Measurements from ENCODE around the gene MDFI.

Gene MDFI

GRCh38 chr6:41671376-41671775, 33.1 kb downstream of the MDFI start:
- no peak for ATAC-seq

DNA sequence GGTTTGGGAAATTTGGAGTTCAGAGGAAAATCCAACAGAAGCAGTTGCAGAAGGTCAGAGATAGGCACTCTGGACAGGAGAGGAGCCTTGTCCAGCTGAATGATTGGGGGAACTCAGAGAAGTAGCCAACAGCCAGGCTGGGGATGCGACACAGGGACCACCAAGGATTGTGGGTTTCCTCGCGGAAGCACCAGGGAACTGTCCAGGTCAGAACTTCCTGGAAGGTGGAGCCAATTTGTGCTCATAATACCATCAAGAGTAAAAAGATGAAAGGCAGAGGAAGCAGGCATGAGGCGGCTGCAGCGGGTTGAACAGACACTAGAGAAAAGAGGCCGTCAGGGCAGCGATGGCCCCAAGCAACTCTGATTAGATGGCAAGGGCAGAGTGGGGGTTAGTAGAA, 33.7 kb downstream of the MDFI start:
- no peak for TF ChIP-seq ZNF70 (CRISPR knock-in tag; IDR thresholded peaks at IDR 0.05)
- TF ChIP-seq ISL1 (CRISPR knock-in tag; IDR thresholded peaks at IDR 0.05), result no peak
- ATAC-seq, result no peak

More at GRCh38 chr6:41671376-41671775, 33.1 kb downstream of the MDFI start:
- TF ChIP-seq TOX (CRISPR knock-in tag; IDR thresholded peaks at IDR 0.05; ENCODE audit: borderline replicate concordance), result no peak
- TF ChIP-seq TCF4 (CRISPR knock-in tag; IDR thresholded peaks at IDR 0.05; ENCODE audit: borderline replicate concordance), result no peak
- TF ChIP-seq ZNF8 (CRISPR knock-in tag; IDR thresholded peaks at IDR 0.05), result no peak
- TF ChIP-seq ZNF70 (CRISPR knock-in tag; IDR thresholded peaks at IDR 0.05), result no peak
- no peak for TF ChIP-seq GLIS3 (CRISPR knock-in tag; IDR thresholded peaks at IDR 0.05)
- TF ChIP-seq, protein P1, sequence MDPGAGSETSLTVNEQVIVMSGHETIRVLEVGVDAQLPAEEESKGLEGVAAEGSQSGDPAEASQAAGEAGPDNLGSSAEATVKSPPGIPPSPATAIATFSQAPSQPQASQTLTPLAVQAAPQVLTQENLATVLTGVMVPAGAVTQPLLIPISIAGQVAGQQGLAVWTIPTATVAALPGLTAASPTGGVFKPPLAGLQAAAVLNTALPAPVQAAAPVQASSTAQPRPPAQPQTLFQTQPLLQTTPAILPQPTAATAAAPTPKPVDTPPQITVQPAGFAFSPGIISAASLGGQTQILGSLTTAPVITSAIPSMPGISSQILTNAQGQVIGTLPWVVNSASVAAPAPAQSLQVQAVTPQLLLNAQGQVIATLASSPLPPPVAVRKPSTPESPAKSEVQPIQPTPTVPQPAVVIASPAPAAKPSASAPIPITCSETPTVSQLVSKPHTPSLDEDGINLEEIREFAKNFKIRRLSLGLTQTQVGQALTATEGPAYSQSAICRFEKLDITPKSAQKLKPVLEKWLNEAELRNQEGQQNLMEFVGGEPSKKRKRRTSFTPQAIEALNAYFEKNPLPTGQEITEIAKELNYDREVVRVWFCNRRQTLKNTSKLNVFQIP (CRISPR knock-in tag; IDR thresholded peaks at IDR 0.05; ENCODE audit: borderline replicate concordance, low read depth), result no peak
- no peak for TF ChIP-seq PPARA (CRISPR knock-in tag; IDR thresholded peaks at IDR 0.05; ENCODE audit: borderline replicate concordance)
- TF ChIP-seq BACH2 (CRISPR knock-in tag; IDR thresholded peaks at IDR 0.05; ENCODE audit: borderline replicate concordance), result no peak
- TF ChIP-seq ARNTL (CRISPR knock-in tag; IDR thresholded peaks at IDR 0.05; ENCODE audit: borderline replicate concordance, low read depth), result no peak
- TF ChIP-seq ZFP30 (CRISPR knock-in tag; IDR thresholded peaks at IDR 0.05), result no peak
- TF ChIP-seq, protein P2, sequence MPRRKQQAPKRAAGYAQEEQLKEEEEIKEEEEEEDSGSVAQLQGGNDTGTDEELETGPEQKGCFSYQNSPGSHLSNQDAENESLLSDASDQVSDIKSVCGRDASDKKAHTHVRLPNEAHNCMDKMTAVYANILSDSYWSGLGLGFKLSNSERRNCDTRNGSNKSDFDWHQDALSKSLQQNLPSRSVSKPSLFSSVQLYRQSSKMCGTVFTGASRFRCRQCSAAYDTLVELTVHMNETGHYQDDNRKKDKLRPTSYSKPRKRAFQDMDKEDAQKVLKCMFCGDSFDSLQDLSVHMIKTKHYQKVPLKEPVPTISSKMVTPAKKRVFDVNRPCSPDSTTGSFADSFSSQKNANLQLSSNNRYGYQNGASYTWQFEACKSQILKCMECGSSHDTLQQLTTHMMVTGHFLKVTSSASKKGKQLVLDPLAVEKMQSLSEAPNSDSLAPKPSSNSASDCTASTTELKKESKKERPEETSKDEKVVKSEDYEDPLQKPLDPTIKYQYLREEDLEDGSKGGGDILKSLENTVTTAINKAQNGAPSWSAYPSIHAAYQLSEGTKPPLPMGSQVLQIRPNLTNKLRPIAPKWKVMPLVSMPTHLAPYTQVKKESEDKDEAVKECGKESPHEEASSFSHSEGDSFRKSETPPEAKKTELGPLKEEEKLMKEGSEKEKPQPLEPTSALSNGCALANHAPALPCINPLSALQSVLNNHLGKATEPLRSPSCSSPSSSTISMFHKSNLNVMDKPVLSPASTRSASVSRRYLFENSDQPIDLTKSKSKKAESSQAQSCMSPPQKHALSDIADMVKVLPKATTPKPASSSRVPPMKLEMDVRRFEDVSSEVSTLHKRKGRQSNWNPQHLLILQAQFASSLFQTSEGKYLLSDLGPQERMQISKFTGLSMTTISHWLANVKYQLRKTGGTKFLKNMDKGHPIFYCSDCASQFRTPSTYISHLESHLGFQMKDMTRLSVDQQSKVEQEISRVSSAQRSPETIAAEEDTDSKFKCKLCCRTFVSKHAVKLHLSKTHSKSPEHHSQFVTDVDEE (CRISPR knock-in tag; IDR thresholded peaks at IDR 0.05), result no peak
- TF ChIP-seq ESRRG (CRISPR knock-in tag; IDR thresholded peaks at IDR 0.05), result no peak
- no peak for TF ChIP-seq ZFP3 (CRISPR knock-in tag; IDR thresholded peaks at IDR 0.05)
- no peak for TF ChIP-seq CSRNP3 (CRISPR knock-in tag; IDR thresholded peaks at IDR 0.05)

DNA sequence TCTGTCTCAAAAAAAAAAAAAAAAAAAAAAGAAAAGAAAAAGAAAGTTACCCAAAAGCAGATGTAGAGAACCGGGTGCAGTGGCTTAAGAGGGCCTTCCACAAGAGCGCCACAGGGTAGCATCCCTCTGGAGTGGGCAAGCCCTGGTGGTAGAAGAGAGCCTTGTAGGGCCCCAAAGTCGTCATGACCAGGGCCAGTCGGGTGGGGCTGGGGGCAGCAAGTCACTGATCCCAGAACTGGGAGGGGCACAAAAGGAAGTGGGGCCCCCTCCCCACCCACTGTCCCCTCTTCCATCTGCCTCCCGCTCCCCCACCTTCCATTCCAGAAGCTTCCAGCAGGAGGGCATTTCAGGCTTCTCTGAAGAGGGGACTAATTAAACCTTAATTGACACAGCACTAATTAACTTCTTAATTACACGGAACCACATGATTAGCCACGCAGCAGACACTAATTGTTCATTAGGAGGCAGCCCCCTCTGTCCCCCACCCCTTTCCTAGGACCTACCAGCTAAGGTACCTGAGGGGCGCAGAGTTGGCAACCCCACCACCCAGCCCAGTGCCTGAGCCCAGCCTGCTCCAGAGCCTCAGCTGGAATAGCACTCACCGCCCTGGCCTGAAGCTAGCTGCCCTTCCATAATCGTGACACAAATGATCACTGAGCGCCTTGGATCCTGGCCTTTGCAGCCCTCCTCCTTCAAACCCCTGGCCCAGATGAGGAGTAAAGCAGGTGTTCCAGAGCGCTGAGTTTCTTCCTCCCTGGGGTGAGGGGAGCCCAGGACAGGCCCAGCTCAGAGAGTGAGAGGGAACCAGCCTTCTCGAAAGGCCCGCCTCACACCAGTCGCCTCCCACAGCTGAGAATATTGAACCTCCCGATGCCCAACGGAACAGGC, 34.8 kb downstream of the MDFI start:
- no peak for ATAC-seq
- TF ChIP-seq ZC3H10 (CRISPR knock-in tag; IDR thresholded peaks at IDR 0.05) (no peak), ESRRG (CRISPR knock-in tag; IDR thresholded peaks at IDR 0.05) (no peak), BACH2 (CRISPR knock-in tag; IDR thresholded peaks at IDR 0.05; ENCODE audit: borderline replicate concordance) (no peak), ZFP30 (CRISPR knock-in tag; IDR thresholded peaks at IDR 0.05) (no peak), ZFP3 (CRISPR knock-in tag; IDR thresholded peaks at IDR 0.05) (no peak), GLIS3 (CRISPR knock-in tag; IDR thresholded peaks at IDR 0.05) (no peak), ARNTL (CRISPR knock-in tag; IDR thresholded peaks at IDR 0.05; ENCODE audit: borderline replicate concordance, low read depth) (no peak), RARB (CRISPR knock-in tag; IDR thresholded peaks at IDR 0.05) (no peak), ZNF565 (CRISPR knock-in tag; conservative IDR thresholded peaks at IDR 0.05; ENCODE audit: low read depth) (no peak), CSDC2 (CRISPR knock-in tag; IDR thresholded peaks at IDR 0.05) (no peak), TOX (CRISPR knock-in tag; IDR thresholded peaks at IDR 0.05; ENCODE audit: borderline replicate concordance) (no peak), CSRNP3 (CRISPR knock-in tag; IDR thresholded peaks at IDR 0.05) (no peak)
- TF ChIP-seq, protein P3, sequence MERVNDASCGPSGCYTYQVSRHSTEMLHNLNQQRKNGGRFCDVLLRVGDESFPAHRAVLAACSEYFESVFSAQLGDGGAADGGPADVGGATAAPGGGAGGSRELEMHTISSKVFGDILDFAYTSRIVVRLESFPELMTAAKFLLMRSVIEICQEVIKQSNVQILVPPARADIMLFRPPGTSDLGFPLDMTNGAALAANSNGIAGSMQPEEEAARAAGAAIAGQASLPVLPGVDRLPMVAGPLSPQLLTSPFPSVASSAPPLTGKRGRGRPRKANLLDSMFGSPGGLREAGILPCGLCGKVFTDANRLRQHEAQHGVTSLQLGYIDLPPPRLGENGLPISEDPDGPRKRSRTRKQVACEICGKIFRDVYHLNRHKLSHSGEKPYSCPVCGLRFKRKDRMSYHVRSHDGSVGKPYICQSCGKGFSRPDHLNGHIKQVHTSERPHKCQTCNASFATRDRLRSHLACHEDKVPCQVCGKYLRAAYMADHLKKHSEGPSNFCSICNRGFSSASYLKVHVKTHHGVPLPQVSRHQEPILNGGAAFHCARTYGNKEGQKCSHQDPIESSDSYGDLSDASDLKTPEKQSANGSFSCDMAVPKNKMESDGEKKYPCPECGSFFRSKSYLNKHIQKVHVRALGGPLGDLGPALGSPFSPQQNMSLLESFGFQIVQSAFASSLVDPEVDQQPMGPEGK (CRISPR knock-in tag; IDR thresholded peaks at IDR 0.05; ENCODE audit: borderline replicate concordance), result no peak
- TF ChIP-seq, protein P1 (CRISPR knock-in tag; IDR thresholded peaks at IDR 0.05; ENCODE audit: borderline replicate concordance, low read depth), result no peak
